Skin epidermis (tissue), 12 donors: ENCODE results near the gene SLF2.
"Not testable (repeated sequence)": the region's sequence is repeated elsewhere in the genome, so short reads cannot be mapped to it uniquely, and the experiment has no call there.

Source experiments
- H3K27ac ChIP-seq, 21 experiments: fragments of 200-600 bp; sonication (generic) in 11 of 21; one replicate each; pipeline ENCODE4 v1.5.0; 2020; ENCODE audit warnings: mild to moderate bottlenecking in 3 of 21, inconsistent platforms in 2 of 21, moderate library complexity in 2 of 21
- H3K4me3 ChIP-seq, 7 experiments: fragments of 200-600 bp; sonication (generic) in 2 of 7; one replicate each; pipeline ENCODE4 v1.5.0; 2020; ENCODE audit warnings: inconsistent platforms in 2 of 7, mild to moderate bottlenecking in 2 of 7, moderate library complexity in 1 of 7

The SLF2 gene

GRCh38 chr10:100876585-100877460 lies 35.9 kb upstream of the SLF2 start:
- H3K4me3 ChIP-seq, result no peak overlapping the region
- no peak overlapping the region for H3K27ac ChIP-seq

GRCh38 chr10:100877461-100877850 lies 35.3 kb upstream of the SLF2 start:
- H3K4me3 ChIP-seq, result no peak overlapping the region
- H3K27ac ChIP-seq, result no peak overlapping the region

GRCh38 chr10:100878291-100878910 lies 34.4 kb upstream of the SLF2 start:
- no peak overlapping the region for H3K27ac ChIP-seq

GRCh38 chr10:100879741-100880360 lies 32.9 kb upstream of the SLF2 start:
- Histone ChIP-seq H3K4me3 (no peak overlapping the region), H3K27ac (no peak overlapping the region)

More at GRCh38 chr10:100878291-100878910, 34.4 kb upstream of the SLF2 start:
- no peak overlapping the region for H3K4me3 ChIP-seq

- Histone ChIP-seq H3K4me3 (no peak overlapping the region), H3K27ac (peak overlapping the region in 1 of 21 experiments; percentile 20)
Observed at GRCh38 chr10:100881556-100882213, 31.1 kb upstream of the SLF2 start.

- H3K27ac ChIP-seq, result peak overlapping the region in 3 of 21 experiments; percentile 14 to 60 (median 20)
- no peak overlapping the region for H3K4me3 ChIP-seq
Observed at GRCh38 chr10:100882252-100882651, 30.5 kb upstream of the SLF2 start.

- H3K4me3 ChIP-seq, result no peak overlapping the region
- peak overlapping the region in 2 of 21 experiments; percentile 14 to 60 for H3K27ac ChIP-seq
Observed at GRCh38 chr10:100882671-100883311, 30.0 kb upstream of the SLF2 start.

GRCh38 chr10:100883312-100883821 lies 29.4 kb upstream of the SLF2 start:
- Histone ChIP-seq H3K4me3 (no peak overlapping the region), H3K27ac (peak overlapping the region in 1 of 21 experiments; percentile 60)

- not testable (repeated sequence) for H3K27ac ChIP-seq, H3K4me3 ChIP-seq
Observed at GRCh38 chr10:100885611-100886010, 27.2 kb upstream of the SLF2 start.

GRCh38 chr10:100886091-100886490 lies 26.7 kb upstream of the SLF2 start:
- Histone ChIP-seq H3K27ac (no peak overlapping the region), H3K4me3 (no peak overlapping the region)

GRCh38 chr10:100886521-100886920 lies 26.2 kb upstream of the SLF2 start:
- Histone ChIP-seq H3K27ac (no peak overlapping the region), H3K4me3 (no peak overlapping the region)

GRCh38 chr10:100886963-100887362 lies 25.8 kb upstream of the SLF2 start:
- no peak overlapping the region for H3K4me3 ChIP-seq
- no peak overlapping the region for H3K27ac ChIP-seq

- no peak overlapping the region for H3K4me3 ChIP-seq
- H3K27ac ChIP-seq, result no peak overlapping the region
Observed at GRCh38 chr10:100887761-100888296, 24.9 kb upstream of the SLF2 start.

- no peak overlapping the region for H3K4me3 ChIP-seq
- H3K27ac ChIP-seq, result no peak overlapping the region
Observed at GRCh38 chr10:100888957-100889356, 23.8 kb upstream of the SLF2 start.

- no peak overlapping the region for H3K27ac ChIP-seq
- no peak overlapping the region for H3K4me3 ChIP-seq
Observed at GRCh38 chr10:100889546-100889945, 23.2 kb upstream of the SLF2 start.

- H3K4me3 ChIP-seq, result no peak overlapping the region
- H3K27ac ChIP-seq, result peak overlapping the region in 1 of 21 experiments; percentile 66
Observed at GRCh38 chr10:100890141-100890672, 22.6 kb upstream of the SLF2 start.

GRCh38 chr10:100890673-100891317 lies 22.0 kb upstream of the SLF2 start:
- Histone ChIP-seq H3K4me3 (no peak overlapping the region), H3K27ac (peak overlapping the region in 1 of 21 experiments; percentile 66)

- Histone ChIP-seq H3K27ac (no peak overlapping the region), H3K4me3 (no peak overlapping the region)
Observed at GRCh38 chr10:100894033-100894432, 18.7 kb upstream of the SLF2 start.
